SJCRH30 (cell line): ENCODE results near the gene GABRG3. TPM values are rescaled to one million over a fixed set of nuclear protein-coding genes. Genes with fewer than 3 reads are reported as not detected.

Source experiments
- DNase-seq, 2 experiments: peaks; one replicate each; pipeline ENCODE4 v3.0.0-alpha.2; 2015 to 2020
- H3K27ac ChIP-seq: fragments of 250-450 bp; sonication (Bioruptor Pico); 2 replicates; pipeline ENCODE4 v1.5.1; 2020; ENCODE audit warnings: mild to moderate bottlenecking, moderate library complexity
- H3K27me3 ChIP-seq: fragments of 250-450 bp; sonication (Bioruptor Pico); 2 replicates; pipeline ENCODE4 v1.5.1; 2020; ENCODE audit warnings: mild to moderate bottlenecking, moderate library complexity
- H3K36me3 ChIP-seq: fragments of 250-450 bp; sonication (Bioruptor Pico); 2 replicates; pipeline ENCODE4 v1.5.1; 2020; ENCODE audit warnings: mild to moderate bottlenecking, moderate library complexity
- H3K4me1 ChIP-seq: fragments of 250-450 bp; sonication (Bioruptor Pico); 2 replicates; pipeline ENCODE4 v1.5.1; 2020; ENCODE audit warnings: mild to moderate bottlenecking, moderate library complexity
- H3K4me3 ChIP-seq: fragments of 250-450 bp; sonication (Bioruptor Pico); 2 replicates; pipeline ENCODE4 v1.5.1; 2020; ENCODE audit warnings: mild to moderate bottlenecking, moderate library complexity
- H3K9me3 ChIP-seq: fragments of 250-450 bp; sonication (Bioruptor Pico); replicated peaks from 2 replicates; pipeline ENCODE4 v1.5.1; 2020; ENCODE audit warnings: mild to moderate bottlenecking, moderate library complexity
- total RNA-seq: library from RNA; depleted of rRNA; stranded (reverse); fragments of >200 nt; shearing (Covaris generic); gene quantifications from 2 replicates; pipeline ENCODE4 v1.2.3, GENCODE V29; 2014; rRNA removed

The GABRG3 gene
- total RNA-seq, 1 experiment from 2014 or later: 4.5 TPM

GRCh38 chr15:27585041-27585640, 614.2 kb downstream of the GABRG3 start:
- Histone ChIP-seq H3K27ac (no peak overlapping the region), H3K27me3 (peaks cover 7% of the 10 kb centered on the region), H3K36me3 (no peaks in the 10 kb centered on the region), H3K4me1 (no peaks in the 10 kb centered on the region), H3K9me3 (no peaks in the 10 kb centered on the region), H3K4me3 (no peak overlapping the region)
- DNase-seq: no peak

GRCh38 chr15:27587810-27588209, 616.8 kb downstream of the GABRG3 start:
- DNase-seq: no peak
- H3K9me3 ChIP-seq: no peaks in the 10 kb centered on the region
- no peak overlapping the region for H3K27ac ChIP-seq
- no peak overlapping the region for H3K4me3 ChIP-seq
- H3K4me1 ChIP-seq: no peaks in the 10 kb centered on the region
- no peaks in the 10 kb centered on the region for H3K36me3 ChIP-seq
- H3K27me3 ChIP-seq: peaks cover 7% of the 10 kb centered on the region

- Histone ChIP-seq H3K36me3 (no peaks in the 10 kb centered on the region), H3K4me1 (no peaks in the 10 kb centered on the region), H3K9me3 (no peaks in the 10 kb centered on the region), H3K4me3 (no peak overlapping the region), H3K27ac (no peak overlapping the region), H3K27me3 (peaks cover 7% of the 10 kb centered on the region)
- no peak for DNase-seq
Measured at GRCh38 chr15:27589260-27589659, 618.3 kb downstream of the GABRG3 start.

GRCh38 chr15:27589782-27590181, 618.8 kb downstream of the GABRG3 start:
- Histone ChIP-seq H3K4me3 (no peak overlapping the region), H3K27ac (no peak overlapping the region), H3K36me3 (no peaks in the 10 kb centered on the region), H3K27me3 (peaks cover 7% of the 10 kb centered on the region), H3K4me1 (no peaks in the 10 kb centered on the region), H3K9me3 (no peaks in the 10 kb centered on the region)
- DNase-seq: no peak

Other genes with a start within 250 kb of the GABRG3 start
- 5.2 and 6.1 TPM in 2 replicates for gene GABRB3, start 198.1 kb upstream of the GABRG3 start, total RNA-seq
- 0.61 and 0.67 TPM in 2 replicates for gene GABRA5, start 104.1 kb upstream of the GABRG3 start, total RNA-seq